T-helper 9 cell (primary cell): Measurements from ENCODE around the gene MAP3K21.

ENCODE experiments used
- DNase-seq: peaks from one replicate; pipeline ENCODE4 v3.0.0-alpha.2; 2020

Gene MAP3K21

DNA sequence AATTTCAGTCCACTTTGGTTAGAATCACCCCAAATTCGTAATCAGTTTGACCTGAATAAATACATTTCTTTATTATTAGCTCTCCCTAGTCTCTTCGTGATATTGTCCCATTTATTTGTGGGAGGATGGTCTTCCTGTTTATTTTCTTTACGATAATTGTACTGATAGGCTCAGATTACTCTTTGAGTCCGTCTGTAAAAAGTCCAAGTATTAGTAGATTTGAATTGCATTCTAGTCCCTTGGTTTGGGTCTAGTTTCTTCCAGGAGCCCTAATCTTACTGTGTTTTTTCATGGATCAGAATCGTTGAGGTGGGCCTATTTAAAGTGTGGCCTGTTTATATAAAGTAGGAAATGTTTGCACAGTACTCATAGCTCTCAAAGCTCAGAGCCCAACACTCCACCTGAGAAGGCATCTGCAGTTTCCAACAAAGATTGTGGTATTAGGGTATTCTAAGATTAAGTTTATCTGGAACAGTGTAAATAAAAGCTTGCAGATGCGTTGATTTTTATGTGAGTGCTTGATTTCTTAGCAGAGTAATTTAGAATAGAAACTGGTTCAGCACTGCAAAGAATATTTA, 33.1 kb downstream of the MAP3K21 start:
- no peak for DNase-seq

DNA sequence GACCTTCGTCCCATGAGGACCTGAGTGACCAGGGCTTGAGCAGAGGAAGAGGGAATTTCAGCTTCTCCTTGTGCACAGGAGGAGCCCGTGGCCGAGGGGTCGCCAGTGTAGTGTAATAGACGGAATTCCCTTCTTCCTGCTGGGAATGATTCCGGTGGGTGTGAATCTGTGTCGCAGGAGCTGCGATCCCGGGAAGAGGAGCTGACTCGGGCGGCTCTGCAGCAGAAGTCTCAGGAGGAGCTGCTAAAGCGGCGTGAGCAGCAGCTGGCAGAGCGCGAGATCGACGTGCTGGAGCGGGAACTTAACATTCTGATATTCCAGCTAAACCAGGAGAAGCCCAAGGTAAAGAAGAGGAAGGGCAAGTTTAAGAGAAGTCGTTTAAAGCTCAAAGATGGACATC, 34.4 kb downstream of the MAP3K21 start:
- no peak for DNase-seq

DNA sequence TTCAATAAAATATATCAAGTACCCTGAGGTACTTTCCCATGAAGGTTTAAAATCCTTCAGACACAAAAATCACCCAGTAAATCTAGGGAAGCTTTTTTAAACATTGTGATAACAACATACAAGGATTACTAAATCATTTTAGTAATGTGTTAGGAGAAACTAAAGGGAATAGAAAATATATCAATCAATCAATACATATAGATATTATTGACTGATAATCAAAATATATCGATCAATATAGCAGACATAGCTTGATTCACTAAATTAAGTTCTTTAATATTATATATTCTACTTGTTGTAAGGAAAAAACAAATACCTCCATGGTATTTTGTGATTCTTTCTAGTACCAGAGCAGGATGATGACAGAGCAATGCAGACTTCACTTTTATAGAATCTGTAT, 35.2 kb downstream of the MAP3K21 start:
- DNase-seq: no peak

DNA sequence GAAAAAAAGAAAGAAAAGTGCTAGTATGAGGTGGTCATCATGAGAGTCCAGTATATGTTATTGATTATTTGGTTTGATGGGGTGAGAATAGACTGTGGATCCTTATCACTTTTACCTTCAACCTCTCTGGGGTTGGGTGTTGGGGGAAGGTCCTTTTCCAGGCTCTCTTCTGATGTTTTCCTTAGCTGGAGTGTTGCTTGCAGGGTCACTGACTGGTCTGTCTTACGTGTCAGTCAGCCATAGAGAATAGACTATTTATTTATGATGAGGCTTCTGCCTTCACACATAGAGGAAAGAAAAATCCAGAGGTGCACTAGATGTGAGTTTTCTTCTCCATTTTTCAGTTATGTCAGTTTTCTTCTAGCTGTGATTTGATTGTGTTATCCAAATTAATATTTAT, 36.5 kb downstream of the MAP3K21 start:
- no peak for DNase-seq

DNA sequence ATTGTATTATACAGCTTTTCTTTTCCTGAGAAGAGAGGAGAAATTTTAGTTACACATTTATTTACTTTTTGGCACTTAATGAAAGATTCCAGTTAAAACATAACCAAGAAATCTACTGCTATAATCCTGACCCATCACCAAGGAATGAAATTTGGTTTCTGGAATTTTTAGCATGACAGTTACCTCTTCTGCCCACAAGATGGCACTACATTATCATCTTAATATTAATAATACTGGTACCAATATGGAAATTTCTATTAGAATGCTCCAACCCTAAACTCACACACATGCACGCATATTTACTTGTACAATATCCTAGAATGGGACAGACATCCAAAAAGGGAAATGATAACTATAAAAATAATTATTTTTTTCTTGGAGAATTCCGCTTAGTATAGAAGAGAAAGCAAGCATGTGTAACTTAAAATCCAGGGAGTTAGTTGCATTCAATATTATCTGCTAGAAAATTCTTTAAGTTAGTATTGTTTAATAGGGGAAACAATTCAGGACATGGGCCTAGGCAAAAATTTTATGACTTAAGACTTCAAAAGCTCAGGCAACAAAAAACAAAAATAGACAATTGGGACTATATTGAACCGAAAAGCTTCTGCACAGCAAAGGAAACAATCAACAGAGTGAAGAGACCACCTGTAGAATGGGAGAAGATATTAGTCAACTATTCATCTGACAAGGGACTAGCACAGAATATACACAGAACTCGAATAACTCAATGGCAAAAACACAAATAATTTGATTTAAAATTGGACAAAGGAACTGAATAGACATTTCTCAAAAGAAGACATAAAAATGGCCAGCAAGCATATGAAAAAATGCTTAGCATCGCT, 37.4 kb downstream of the MAP3K21 start:
- DNase-seq: no peak

DNA sequence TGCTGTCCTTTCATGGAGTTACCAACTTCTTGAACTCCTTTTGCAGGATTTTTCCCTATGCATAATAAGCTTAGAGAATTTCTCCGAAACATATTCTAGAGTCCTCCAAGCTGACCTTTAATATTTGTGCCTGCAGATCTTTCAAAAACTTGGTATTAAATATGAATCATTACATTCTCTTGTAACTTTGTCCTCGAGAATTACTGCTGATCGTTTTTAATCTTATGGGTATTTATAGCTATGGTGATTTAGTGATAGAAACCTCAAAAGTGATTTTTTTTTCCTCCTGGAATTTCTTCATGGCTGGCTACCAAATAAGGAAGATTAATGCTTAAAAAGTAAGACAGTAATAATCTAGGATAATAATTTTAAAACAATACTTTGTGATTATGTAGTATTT, 39.1 kb downstream of the MAP3K21 start:
- no peak for DNase-seq

DNA sequence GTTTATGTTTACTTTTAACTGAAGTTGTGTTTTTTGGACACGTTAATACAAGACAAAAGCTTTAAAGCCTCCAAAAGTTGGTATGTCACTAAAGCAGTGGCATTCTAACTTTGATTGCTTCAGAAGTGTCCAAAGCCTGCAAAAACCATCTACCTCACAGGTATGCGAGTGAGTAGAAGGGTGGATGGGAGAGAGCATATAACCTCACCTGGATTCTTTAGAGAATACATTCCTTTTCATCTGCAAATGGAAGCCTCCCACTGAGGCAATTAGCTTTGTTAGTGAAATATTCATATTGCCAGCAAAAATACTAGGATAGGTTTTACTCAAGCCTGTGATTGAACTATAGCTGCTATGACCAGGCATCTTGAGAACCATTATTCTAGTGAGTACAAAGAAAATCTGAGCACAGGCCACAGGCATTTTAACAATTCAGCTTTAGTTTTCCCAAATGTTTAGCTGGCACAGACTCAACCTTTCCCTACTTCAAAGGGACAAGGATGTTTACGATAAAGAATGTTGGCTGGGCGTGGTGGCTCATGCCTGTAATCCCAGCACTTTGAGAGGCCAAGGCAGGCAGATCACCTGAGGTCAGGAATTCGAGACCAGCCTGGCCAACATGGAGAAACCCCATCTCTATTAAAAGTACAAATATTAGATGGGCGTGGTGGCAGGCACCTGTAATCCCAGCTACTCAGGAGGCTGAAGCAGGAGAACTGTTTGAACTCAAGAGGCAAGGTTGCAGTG, 39.7 kb downstream of the MAP3K21 start:
- DNase-seq: no peak

DNA sequence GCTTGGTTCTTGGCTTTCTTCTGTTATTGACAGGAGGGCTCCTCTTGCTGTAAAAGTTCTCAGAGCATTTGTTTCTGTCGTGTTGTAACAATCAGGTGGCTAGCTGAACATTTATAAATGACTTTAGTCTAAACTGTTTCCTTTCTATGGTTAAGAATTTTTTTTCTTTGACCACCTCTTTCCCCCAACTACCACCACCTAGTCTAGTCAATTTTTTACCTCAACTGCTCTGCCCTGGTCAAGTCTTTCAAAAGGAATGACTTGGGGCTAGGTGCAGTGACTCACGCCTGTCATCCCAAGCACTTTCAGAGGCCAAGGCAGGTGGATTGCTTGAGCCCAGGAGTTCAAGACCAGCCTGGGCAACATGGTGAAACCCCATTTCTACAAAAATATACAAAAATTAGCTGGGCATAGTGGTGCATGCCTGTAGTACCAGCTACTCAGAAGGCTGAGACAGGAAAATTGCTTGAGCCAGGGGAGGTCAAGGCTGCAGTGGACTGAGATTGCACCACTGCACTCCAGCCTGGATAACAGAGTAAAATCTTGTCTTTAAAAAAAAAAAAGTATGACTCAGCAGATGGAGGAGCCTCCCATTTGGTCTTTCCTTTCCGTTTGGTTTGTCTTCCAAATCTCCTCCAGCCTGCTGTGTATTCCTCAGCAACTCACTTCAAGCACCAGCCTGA, 40.7 kb downstream of the MAP3K21 start:
- no peak for DNase-seq

DNA sequence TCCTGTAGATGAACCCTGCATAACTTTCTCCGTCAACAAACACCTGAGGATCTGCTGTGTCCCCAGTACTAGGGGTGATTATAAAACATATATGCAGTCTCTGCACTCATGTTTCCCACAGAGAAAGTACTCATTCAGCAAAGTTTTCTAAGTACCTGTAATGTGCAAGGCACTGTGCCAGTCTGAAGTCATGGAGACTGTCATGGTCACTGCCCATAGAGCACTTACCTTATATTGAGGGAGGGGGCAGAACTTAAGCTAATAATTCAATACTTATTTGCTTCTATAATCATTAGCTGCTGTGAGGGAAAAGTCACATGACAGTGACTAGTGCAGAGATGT, 41.2 kb downstream of the MAP3K21 start:
- DNase-seq: no peak

DNA sequence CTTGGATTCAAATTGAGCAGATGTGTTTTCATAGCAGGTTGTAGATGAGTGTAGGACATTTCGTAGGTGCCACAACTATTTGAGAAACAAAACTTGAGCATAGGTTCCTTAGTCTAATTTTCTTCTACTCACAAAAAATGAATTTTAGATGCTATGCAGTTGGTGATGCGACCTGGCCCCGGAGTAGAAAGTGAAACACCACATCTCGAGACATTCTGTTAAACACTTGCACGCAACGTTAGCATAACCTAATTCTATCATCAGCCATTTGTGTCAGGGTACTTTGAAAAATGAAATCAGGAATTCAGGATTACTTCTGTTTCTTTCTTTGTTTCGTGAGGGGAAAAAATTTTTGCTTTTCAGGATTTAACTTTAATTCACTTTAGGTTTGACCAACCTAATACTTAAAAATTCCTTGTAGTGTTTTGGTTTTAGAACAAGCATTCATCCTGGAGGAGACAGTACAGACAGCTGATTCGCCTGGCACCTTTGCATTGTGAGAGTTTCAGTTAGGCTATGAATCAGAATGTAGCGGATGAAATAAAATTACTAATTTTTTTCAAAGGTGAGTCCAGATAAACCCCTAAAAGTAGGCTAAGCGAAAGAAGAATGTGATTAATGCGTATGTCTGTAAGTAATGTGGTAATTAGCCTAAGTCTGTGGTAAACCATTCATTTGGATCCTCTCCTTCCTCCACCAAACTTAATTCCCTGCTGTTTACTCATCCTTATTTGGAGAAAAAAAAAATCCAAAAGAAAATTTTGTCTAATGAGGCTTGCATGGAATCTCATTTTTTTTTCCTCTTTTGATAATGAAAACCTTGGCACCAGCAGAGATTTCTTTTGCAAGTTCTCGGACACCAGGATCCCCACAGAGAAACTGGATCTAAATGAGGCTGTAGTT, 44.9 kb downstream of the MAP3K21 start:
- DNase-seq: no peak

DNA sequence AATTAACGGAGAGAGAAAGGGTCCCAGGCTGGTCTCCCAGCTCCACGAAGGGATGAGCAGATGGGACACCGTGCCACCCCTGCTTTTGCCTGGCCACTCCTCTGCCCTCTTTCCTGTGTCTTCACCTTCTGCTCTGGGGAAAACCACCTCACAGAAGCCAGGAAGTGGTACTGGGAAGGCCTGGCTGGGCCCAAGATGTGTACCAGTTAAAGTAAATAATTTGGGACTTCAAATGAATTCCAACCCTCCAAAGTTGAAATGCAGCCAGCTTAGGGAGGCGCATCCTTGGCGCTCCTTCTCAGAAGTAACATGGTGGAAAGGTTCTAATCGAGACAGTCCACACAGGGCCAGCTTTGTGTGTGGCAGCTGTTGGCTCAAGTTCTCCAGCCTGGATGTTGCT, 45.7 kb downstream of the MAP3K21 start:
- no peak for DNase-seq

DNA sequence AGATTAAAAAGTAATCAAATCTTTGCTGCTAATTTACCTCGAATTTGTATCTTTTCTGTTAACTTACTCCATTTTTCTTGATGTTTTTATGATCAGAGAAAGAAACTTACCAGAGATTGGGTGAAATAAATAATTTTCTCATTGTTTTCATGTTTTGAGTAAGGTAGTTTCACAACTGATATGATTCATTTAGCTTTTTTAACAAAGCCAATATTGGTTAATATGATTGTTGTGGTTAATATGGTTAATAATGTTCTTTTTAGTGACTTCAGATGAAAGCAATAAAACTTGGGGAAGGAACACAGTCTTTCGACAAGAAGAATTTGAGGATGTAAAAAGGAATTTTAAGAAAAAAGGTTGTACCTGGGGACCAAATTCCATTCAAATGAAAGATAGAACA, 48.1 kb downstream of the MAP3K21 start:
- DNase-seq: no peak

DNA sequence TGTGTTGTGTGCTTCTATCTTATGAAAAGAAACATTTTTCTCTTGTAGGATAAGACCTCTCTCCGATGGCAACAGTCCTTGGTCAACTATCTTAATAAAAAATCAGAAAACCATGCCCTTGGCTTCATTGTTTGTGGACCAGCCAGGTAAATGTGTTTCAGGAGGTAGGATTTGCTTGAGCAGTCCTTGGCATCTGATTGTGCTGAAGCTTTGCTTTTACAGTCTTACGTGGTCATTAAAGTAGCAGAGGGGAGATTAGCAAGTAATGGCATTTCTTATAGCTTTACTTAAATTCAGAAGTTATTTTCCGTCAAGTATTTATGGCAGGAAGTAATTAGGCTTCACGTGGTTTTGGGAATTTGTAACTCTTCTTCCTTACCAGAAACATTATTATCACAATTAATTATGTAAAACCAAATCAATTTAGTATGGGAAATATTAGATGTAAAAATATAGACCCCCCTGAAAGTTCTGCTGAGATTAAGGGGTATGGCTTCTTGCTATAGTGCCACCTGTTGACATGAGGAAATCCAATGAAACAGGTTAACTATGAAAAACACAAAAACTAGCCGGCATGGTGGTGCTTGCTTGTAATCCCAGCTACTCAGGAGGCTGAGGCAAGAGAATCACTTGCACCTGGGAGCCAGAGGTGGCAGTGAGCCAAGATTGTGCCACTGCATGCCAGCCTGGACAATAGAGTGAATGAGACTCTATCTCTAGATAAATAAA, 49.0 kb downstream of the MAP3K21 start:
- DNase-seq: no peak

DNA sequence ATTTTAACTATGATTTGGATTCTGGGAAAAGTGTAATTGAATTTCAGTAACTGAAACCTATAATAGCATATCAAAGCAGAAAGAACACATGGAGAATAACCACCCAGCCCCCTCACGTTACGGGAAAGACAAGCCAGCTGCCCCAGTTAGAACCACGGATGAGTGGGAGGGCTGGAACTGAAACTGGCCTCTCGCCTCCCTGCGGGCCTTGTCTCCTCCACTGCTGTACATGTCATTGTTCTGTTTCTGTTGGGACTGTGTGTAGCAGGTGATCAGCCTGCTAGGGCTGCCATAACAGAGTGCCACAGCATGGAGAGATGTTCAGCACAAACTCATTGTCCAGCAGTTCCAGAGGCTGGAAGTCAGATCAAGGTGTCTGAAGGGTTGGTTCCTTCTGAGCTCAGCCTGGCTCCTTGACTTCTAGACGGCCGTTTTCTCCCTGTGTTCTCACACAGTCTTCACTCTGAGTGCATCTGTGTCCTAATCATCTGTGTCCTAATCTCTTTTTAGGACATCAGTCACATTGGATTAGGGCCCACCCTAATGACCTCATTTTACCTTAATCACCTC, 52.4 kb downstream of the MAP3K21 start:
- no peak for DNase-seq

DNA sequence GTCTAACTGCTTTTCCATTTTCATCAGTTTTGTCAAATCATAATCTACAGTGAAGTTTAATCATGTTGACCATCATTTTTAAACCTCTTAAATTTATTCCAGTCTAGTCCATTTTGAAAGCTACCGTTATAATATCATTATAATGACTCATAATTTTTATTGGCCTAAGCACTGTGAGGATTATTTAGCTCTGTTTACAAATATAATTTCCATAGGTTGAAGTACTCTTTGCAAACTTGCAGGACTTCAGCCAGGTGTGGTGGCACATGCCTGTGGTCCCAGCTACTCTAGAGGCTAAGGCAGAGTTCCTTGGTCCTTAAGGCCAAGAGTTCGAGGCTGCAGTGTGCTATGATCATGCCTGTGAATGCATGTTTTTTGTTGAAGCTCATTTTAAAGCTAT, 54.3 kb downstream of the MAP3K21 start:
- DNase-seq: no peak

DNA sequence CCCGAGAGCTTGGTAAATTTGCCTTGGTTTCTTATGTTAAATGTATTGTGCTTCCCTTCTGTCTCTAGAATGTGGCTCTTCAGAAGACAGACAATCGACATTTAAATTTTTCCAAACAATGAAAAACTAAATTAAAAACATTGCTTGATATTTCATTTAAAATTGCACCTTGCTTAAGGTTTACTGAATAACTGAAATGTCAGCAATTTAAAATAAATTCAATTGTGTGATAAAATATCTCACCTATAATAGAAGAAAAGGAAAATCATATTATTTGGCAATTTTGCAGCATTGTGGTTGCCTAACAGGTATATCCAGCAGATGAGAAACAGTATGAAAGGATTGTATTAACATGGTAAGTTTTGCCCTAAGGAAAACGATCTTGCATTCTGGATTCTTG, 56.5 kb downstream of the MAP3K21 start:
- no peak for DNase-seq

DNA sequence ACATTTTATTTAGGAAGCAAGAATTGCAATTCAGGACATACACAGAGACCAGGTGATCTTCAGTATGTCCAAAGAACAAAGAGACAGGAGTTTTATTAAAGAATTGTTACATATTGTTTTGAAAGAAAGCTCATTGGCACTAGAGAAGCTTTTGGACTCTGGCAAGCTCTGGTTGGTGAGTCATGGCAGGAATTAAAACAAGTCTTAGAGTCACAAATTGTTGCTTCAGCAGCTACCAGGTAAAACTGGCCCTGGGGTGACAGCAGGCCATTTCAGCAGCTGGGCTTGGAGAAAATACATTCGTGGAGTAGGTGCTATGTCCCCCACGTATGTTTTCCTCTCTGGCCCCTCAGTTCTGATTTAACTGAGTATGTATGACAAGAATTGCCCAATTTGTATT, 58.8 kb downstream of the MAP3K21 start:
- DNase-seq: no peak

DNA sequence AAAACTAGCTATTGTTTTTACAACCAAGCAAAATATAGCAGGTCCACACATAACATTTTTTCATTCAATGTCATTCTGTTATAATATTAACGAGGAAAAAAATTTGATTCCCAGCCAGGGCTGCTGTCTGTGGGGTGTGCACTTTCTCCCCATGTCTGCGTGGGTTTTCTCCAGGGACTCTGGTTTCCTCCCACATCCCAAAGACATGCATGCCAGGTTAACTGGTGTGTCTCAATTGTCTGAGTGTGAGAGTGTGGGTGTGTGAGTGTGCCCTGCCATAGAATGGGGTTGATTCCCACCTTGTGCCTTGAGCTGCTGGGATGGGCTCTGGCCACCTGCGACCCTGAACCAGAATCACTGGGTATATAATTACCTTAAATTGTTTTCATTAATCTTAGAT, 60.1 kb downstream of the MAP3K21 start:
- DNase-seq: no peak

DNA sequence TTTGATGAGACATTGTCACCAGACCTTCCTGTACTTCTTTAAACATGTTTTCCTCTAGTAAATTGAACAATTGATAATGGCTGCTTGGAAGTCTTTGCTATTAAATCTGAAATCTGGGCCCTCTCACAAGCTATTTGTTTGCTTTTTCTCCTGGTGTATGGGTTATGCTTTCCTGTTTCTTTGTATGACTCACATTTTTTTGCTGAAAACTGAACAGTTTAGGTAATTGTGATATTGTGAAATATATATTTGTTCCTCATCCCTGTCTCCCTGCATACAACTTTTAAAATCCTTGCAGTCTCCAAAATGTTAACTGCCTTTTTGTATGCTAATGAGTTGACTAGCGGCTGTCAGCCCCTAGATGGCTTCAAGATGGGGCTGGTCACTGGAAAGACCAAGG, 61.6 kb downstream of the MAP3K21 start:
- DNase-seq: no peak

DNA sequence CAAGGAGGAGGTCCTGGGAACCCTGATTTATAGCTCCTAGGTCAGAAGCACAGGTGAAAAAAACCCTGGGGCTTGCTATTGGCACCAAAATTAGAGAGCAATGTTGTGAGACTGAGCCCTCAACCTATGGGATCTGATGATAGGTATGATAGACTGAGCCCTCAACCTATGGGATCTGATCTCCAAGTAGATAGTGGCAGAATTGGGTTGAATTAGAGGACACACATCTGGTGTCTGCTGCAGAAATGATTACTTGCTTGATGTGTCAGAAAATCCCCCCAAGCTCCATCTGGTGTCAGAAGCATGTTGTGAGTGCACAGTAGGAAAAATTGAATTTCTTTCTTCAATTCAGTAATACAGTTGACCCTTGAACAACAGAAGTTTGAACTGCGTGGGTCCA, 62.4 kb downstream of the MAP3K21 start:
- no peak for DNase-seq
